ENCODE measurements around the gene ZNF500.
"Not testable (repeated sequence)": the region's sequence is repeated elsewhere in the genome, so short reads cannot be mapped to it uniquely, and the experiment has no call there.

The ZNF500 gene

DNA sequence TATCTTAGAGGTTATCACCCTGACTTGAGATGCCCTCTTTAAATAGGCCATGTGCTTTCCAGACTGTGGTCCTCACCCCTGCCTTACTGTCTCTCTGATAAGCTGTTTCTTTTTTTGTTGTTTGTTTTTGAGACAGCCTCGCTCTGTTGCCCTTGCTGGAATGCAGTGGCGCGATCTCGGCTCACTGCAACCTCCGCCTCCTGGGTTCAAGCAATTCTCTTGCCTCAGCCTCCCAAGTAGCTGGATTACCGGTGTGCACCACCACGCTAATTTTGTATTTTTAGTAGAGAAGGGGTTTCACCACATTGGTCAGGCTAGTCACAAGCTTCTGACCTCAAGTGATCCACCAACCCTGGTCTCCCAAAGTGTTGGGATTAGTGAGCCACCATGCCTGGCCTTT is 21.9 kb upstream of the ZNF500 start:
- Histone ChIP-seq H3K36me3 (ENCODE audit: insufficient read depth, low read length) (no peaks in the 10 kb centered on the region), H3K9me3 (ENCODE audit: low read length) (no peaks in the 10 kb centered on the region), H2AFZ (ENCODE audit: low read depth, low read length) (no peak overlapping the region), H3K4me1 (ENCODE audit: insufficient read depth, low read length) (no peaks in the 10 kb centered on the region), H3K27me3 (ENCODE audit: insufficient read depth, low read length) (no peaks in the 10 kb centered on the region), H3K4me3 (ENCODE audit: low read length) (no peak overlapping the region)

DNA sequence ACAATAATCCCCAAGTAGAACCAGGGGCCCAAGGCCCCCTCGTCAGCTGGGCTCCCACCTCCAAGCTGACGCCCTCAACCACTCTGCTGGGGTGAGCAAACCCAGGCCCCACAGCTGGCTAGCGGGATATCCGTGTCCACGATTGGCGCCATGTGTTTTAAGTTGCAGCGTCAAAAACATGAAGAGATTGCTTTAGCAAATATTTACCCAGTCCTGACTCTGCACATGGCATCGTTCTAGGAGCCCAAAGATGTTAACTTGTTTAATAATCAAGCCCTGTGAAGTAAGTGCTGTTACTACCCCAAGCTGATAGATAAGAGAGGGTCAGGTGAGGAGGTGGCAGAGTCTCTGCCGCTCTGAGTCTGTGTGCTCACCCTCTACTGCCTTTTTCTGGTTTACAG is 21.5 kb upstream of the ZNF500 start:
- Histone ChIP-seq H3K27me3 (ENCODE audit: insufficient read depth, low read length) (no peaks in the 10 kb centered on the region), H3K4me1 (ENCODE audit: insufficient read depth, low read length) (no peaks in the 10 kb centered on the region), H2AFZ (ENCODE audit: low read depth, low read length) (no peak overlapping the region), H3K4me3 (ENCODE audit: low read length) (no peak overlapping the region), H3K36me3 (ENCODE audit: insufficient read depth, low read length) (no peaks in the 10 kb centered on the region), H3K9me3 (ENCODE audit: low read length) (no peaks in the 10 kb centered on the region)

DNA sequence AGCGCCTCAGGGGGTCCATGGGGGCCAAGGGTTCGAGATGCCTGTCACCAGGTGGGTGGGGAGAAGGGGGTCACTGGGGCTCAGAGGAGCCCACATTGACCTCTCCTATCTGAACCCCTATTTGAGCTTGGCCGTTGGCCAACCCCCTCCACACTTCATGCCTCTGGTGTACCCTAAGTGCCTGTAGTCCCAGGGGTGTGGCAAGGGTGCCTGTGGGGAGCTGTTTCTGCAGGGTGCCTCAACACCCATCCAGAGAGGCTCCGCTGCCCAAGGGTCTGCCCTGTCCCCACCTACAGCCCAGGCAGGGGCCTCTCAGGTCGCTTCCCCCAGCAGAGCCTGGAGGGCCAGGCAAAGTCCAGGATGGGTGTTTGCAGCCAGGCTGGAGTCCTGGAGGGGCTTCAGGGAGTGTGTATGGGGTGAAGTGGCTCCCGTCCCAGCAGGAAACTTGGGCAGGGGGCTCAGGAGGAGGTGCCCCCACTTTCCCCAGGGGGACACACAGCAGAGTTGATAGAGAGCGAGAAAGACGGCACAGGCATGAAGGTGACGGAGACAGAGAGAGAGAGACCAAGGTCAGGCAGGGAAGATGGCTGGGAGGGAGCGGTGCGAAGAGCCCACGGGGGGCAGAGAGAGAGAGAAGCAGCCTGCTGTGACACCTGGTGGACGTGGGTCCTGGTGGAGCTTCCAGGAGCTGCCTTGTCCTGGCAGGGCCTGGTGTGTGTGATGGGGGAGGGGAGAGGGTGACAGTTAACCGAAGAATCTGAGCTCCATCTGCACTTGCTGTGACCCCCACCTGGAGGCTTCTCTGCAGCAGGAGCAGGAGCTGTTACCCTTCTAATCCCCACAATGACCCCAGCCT is 20.9 kb upstream of the ZNF500 start, which contains the start of gene SEPTIN12:
Gene SEPTIN12, minus strand, starts transcription at position 719 of the 856 bp plus-strand sequence. Its CDS starts 700 bp downstream, at position 19.
- no peak within 1 kb of the TSS for H3K4me3 ChIP-seq (ENCODE audit: low read length)

DNA sequence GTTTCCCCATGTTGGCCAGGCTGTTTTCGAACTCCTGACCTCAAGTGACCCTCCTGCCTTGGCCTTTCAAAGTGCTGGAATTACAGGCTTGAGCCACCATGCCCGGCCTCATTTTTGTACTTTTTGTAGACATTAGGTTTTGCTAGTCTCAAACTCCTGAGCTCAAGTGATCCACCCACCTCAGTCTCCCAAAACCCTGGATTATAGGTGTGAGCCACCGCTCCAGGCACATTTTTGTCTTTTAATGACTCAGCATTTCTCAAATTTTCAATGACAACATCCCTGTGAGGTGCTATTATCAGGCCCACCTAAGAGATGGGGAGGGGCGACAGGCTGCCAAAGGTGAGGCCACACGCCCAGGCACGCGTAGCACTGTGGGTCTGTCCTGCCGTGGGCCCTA is 20.1 kb upstream of the ZNF500 start:
- no peaks in the 10 kb centered on the region for H3K4me1 ChIP-seq (ENCODE audit: insufficient read depth, low read length)
- no peaks in the 10 kb centered on the region for H3K9me3 ChIP-seq (ENCODE audit: low read length)
- no peak overlapping the region for H2AFZ ChIP-seq (ENCODE audit: low read depth, low read length)
- no peaks in the 10 kb centered on the region for H3K27me3 ChIP-seq (ENCODE audit: insufficient read depth, low read length)
- no peak overlapping the region for H3K4me3 ChIP-seq (ENCODE audit: low read length)
- H3K36me3 ChIP-seq (ENCODE audit: insufficient read depth, low read length), result no peaks in the 10 kb centered on the region

More for the DNA sequence above, 20.9 kb upstream of the ZNF500 start, which contains the start of gene SEPTIN12:
- Histone ChIP-seq H3K9me3 (ENCODE audit: low read length) (no peaks in the 10 kb centered on the region), H3K36me3 (ENCODE audit: insufficient read depth, low read length) (no peaks in the 10 kb centered on the region), H3K4me1 (ENCODE audit: insufficient read depth, low read length) (no peaks in the 10 kb centered on the region), H3K27me3 (ENCODE audit: insufficient read depth, low read length) (no peaks in the 10 kb centered on the region), H2AFZ (ENCODE audit: low read depth, low read length) (no peak within 1 kb of the TSS)

DNA sequence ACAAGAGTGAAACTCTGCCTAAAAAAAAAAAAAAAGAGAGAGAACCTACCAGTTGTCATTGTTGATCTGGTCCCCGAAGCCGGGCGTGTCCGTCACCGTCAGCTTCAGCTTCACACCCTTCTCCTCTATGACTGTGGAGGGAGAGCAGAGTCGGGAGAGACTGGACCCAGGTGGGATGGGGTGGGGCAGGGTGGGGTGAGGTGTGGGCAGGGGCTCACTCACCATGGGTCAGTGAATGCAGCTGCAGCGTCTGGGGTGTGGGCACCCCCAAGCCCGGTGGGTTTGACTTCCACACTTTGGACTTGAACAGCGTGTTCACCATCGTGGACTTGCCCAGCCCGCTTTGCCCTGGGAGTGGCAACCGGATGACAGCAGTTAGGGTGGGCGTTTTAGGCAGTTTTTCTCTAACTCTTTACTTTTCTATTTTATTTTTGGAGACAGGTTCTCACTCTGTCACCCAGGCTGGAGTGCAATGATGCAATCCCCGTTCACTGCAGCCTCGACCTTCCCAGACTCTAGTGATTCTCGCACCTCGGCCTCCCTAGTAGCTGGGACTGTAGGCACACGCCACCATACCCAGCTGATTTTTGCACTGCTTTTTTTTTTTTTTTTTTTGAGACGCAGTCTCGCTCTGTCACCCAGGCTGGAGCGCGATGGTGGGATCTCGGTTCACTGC is 18.9 kb upstream of the ZNF500 start:
- Histone ChIP-seq H2AFZ (ENCODE audit: low read depth, low read length) (no peak overlapping the region), H3K4me3 (ENCODE audit: low read length) (no peak overlapping the region), H3K4me1 (ENCODE audit: insufficient read depth, low read length) (no peaks in the 10 kb centered on the region), H3K9me3 (ENCODE audit: low read length) (no peaks in the 10 kb centered on the region), H3K36me3 (ENCODE audit: insufficient read depth, low read length) (no peaks in the 10 kb centered on the region), H3K27me3 (ENCODE audit: insufficient read depth, low read length) (no peaks in the 10 kb centered on the region)

GRCh38 chr16:4784444-4784987 is 17.6 kb upstream of the ZNF500 start:
- not testable (repeated sequence) for H3K36me3 ChIP-seq (ENCODE audit: insufficient read depth, low read length); H3K27me3 ChIP-seq (ENCODE audit: insufficient read depth, low read length); H2AFZ ChIP-seq (ENCODE audit: low read depth, low read length); H3K9me3 ChIP-seq (ENCODE audit: low read length); H3K4me1 ChIP-seq (ENCODE audit: insufficient read depth, low read length); H3K4me3 ChIP-seq (ENCODE audit: low read length)

- H3K27me3 ChIP-seq (ENCODE audit: insufficient read depth, low read length), result no peaks in the 10 kb centered on the region
- no peaks in the 10 kb centered on the region for H3K4me1 ChIP-seq (ENCODE audit: insufficient read depth, low read length)
- no peaks in the 10 kb centered on the region for H3K9me3 ChIP-seq (ENCODE audit: low read length)
- no peaks in the 10 kb centered on the region for H3K36me3 ChIP-seq (ENCODE audit: insufficient read depth, low read length)
- no peak overlapping the region for H3K4me3 ChIP-seq (ENCODE audit: low read length)
- no peak overlapping the region for H2AFZ ChIP-seq (ENCODE audit: low read depth, low read length)
These were observed 17.0 kb upstream of the ZNF500 start for GRCh38 chr16:4783951-4784336.

DNA sequence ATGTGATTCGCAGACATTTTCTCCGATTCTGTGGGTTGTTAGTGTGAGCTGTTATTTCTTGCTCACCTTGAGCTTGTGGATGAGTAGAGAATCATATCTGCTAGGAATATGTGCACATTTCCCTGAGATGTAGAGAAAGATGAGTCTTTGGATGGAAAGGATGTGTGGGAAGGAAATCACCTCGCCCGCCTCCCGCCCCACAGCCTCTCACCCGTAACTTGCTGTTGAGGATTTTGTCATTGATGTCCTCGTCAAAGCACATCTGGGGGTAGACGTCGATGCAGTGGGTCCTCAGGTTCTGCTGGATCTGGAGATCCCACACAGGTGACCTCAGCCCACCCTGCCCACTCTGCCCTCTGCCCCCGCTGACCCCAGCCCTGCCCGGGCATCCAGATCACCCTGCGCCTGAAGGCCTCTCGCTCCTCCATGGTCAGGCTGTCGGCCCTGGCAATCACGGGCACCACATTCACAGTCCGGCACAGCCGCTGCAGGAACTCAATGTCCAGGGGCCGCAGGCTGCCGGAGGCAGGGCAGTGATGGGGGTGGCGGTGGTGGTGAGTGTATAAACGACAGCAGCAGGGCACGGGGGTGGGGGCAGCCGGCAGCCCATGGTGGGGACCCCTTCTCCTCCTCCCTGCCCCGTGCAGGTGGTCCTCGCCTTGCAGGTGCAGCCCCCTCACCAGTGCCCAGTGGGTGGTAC is 16.4 kb upstream of the ZNF500 start:
- no peaks in the 10 kb centered on the region for H3K9me3 ChIP-seq (ENCODE audit: low read length)
- H3K4me1 ChIP-seq (ENCODE audit: insufficient read depth, low read length), result no peaks in the 10 kb centered on the region
- H3K27me3 ChIP-seq (ENCODE audit: insufficient read depth, low read length), result no peaks in the 10 kb centered on the region
- no peak overlapping the region for H2AFZ ChIP-seq (ENCODE audit: low read depth, low read length)
- H3K36me3 ChIP-seq (ENCODE audit: insufficient read depth, low read length), result no peaks in the 10 kb centered on the region
- no peak overlapping the region for H3K4me3 ChIP-seq (ENCODE audit: low read length)

DNA sequence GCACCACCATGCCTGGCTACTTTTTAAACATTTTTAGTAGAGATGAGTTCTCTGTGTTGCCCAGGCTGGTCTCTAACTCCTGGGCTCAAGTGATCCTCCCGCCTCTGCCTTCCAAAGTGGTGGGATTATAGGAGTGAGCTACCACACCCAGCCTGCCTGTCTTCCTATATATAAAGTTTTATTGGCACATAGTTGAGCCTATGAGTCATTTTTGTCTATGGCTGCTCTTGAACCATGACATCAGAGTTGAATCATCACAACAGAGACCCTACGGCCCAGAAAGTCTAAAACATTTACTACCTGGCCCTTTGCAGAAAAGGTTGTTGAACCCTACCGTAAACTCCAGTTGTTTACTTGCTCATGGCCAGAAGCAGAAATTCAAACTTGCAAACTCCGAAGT is 13.3 kb upstream of the ZNF500 start:
- no peaks in the 10 kb centered on the region for H3K4me1 ChIP-seq (ENCODE audit: insufficient read depth, low read length)
- peaks cover 1% of the 10 kb centered on the region for H3K9me3 ChIP-seq (ENCODE audit: low read length)
- no peaks in the 10 kb centered on the region for H3K36me3 ChIP-seq (ENCODE audit: insufficient read depth, low read length)
- no peaks in the 10 kb centered on the region for H3K27me3 ChIP-seq (ENCODE audit: insufficient read depth, low read length)
- no peak overlapping the region for H3K4me3 ChIP-seq (ENCODE audit: low read length)
- no peak overlapping the region for H2AFZ ChIP-seq (ENCODE audit: low read depth, low read length)

DNA sequence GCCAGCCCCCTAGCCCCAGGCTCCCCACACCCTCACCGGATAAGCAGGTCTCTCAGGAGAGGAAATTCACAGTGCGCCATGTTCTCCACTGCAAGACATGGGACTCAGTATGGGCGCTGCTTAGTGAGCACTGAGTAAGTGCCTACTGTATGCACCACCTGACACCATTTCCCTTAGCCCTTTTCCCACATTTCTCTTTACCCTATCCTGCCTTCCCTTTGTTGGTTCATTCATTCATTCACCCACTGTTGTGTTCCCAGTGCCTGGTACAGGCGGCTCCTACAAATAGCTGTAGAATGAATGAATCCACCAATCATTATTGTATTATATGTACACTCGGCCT is 11.1 kb upstream of the ZNF500 start:
- Histone ChIP-seq H3K36me3 (ENCODE audit: insufficient read depth, low read length) (no peaks in the 10 kb centered on the region), H3K9me3 (ENCODE audit: low read length) (peaks cover 5% of the 10 kb centered on the region), H3K4me1 (ENCODE audit: insufficient read depth, low read length) (no peaks in the 10 kb centered on the region), H3K4me3 (ENCODE audit: low read length) (no peak overlapping the region), H3K27me3 (ENCODE audit: insufficient read depth, low read length) (no peaks in the 10 kb centered on the region), H2AFZ (ENCODE audit: low read depth, low read length) (no peak overlapping the region)

DNA sequence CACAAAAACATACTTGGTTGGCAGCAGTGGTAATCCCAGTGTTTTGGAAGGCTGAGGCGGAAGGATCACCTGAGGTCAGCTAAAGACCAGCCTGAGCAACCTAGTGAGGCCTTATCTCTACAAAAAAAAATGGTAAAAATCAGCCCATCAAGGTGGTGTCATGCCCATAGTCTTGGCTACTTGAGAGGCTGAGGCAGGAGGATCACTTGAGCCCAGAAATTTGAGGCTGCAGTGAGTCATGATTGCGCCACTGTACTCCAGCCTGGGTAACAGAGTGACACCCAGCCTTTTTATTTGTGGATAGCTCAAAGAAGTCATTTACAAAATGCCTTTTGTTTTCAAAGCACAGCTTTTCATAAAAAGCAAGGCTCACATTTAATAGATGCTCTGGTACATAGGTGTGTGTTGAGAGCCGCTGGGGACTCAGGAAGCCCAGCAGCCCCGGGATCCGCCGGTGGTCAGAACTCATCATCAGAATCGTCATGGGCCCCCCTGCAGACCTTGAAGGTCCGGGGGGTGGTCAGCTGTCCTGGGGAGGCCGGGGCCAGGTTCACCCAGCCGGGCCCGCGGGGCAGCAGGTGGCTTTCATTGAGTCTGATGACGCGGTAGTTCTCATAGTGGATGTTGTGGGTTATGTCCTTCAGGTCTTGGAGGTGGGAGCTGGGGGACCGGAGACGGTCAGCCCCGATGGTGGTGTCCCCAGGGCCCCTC is 10.5 kb upstream of the ZNF500 start:
- no peak overlapping the region for H2AFZ ChIP-seq (ENCODE audit: low read depth, low read length)
- no peaks in the 10 kb centered on the region for H3K36me3 ChIP-seq (ENCODE audit: insufficient read depth, low read length)
- H3K27me3 ChIP-seq (ENCODE audit: insufficient read depth, low read length), result no peaks in the 10 kb centered on the region
- H3K4me3 ChIP-seq (ENCODE audit: low read length), result no peak overlapping the region
- H3K9me3 ChIP-seq (ENCODE audit: low read length), result peaks cover 5% of the 10 kb centered on the region
- no peaks in the 10 kb centered on the region for H3K4me1 ChIP-seq (ENCODE audit: insufficient read depth, low read length)

DNA sequence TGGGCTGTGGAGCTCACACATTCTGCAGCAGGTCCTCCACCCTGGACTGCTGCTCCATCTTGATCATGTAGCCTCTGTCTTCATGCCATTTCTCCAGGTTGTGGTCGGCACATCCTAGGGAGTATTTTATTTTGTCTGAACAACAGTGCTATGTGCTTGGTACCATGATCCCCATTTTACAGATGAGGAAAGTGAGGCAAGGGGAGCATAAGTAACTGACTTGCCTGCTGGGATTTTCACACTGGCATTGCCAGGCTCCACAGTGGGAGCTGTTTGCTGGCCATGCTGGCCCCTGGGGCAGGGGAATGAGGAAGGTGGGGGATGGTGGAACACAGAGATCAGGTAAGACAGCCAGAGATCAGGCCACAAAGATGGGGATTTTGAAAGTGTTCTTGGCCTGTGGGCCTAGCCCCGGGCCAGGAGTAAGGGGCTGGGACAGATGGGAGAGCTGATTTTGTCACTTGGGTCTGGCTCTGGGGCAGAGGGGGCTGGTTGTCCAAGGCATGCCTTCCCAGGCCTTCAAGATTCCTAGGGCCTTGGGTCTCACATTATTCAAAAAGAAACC is 9.3 kb upstream of the ZNF500 start:
- Histone ChIP-seq H3K9me3 (ENCODE audit: low read length) (peaks cover 5% of the 10 kb centered on the region), H3K4me3 (ENCODE audit: low read length) (no peak overlapping the region), H2AFZ (ENCODE audit: low read depth, low read length) (no peak overlapping the region), H3K4me1 (ENCODE audit: insufficient read depth, low read length) (no peaks in the 10 kb centered on the region), H3K36me3 (ENCODE audit: insufficient read depth, low read length) (no peaks in the 10 kb centered on the region), H3K27me3 (ENCODE audit: insufficient read depth, low read length) (no peaks in the 10 kb centered on the region)
